COLO668 (cell line): ENCODE results near the gene KLF7.

Source experiments
- DNase-seq: peaks from one replicate; lab custom pipeline; 2025; ENCODE audit not compliant: unreplicated experiment; lab: John Stamatoyannopoulos, UW

Gene KLF7

DNA sequence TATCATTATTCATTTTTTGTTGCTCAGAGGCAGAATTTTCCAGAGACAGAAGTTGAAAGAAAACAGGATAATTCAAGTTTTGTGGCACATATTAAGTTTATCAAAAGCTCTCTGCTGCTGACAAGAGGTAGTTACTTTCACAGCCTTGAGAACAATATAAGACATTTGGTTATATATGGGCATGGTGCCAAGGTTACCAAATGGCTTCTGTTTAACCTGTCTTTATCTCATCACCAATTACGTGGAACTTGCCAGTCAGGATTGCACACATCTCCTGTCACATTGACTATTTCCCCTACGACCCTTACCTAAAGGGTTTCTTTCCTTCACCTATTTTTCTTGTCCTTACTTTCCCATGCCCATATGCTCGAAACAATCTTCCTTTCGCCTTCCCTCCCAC lies 35.9 kb downstream of the KLF7 start:
- no peak for DNase-seq

DNA sequence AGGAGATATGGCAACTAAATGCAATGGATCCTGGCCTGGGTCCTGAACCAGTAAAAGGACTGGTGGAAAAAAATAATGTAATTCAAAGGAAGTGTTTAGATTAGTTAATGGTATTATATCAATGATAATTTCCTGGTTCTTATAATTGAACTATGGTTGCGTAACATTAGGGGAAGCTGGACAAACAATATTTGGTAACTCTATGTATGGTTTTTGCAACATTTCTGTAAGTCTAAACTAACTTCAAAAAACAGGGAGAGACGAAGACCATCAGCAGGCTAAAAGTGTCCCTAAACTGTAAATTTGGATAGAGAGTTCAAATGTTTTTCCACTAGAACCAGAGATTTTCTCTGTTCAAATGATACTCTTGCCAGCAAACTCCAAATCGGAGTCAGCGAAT lies 36.9 kb downstream of the KLF7 start:
- DNase-seq, result no peak

DNA sequence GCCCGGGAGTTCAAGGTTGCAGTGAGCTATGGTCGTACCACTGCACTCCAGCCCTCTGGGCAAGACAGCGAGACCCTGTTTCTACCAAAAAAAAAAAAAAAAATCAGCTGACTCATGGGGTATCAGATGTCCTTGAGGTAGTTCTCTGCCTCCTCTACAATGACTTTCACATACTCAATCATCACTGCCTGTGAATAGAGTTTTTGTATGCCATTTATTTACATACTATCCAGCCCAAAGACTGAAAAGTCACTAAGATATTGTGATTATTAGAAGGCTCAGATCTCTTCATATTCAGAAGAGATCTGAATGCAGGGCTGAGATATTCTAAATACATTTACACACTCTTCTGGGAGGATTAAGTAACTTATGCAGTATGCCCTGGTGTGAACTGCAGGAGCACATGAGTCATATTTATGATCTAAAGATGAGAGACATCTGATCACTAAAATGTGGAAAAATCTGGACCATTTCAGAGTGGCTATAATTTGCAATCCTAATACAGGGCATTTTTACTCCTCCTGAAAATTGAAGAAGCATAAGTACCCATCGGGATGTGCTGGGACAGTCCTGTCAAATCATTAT lies 38.9 kb downstream of the KLF7 start:
- no peak for DNase-seq

DNA sequence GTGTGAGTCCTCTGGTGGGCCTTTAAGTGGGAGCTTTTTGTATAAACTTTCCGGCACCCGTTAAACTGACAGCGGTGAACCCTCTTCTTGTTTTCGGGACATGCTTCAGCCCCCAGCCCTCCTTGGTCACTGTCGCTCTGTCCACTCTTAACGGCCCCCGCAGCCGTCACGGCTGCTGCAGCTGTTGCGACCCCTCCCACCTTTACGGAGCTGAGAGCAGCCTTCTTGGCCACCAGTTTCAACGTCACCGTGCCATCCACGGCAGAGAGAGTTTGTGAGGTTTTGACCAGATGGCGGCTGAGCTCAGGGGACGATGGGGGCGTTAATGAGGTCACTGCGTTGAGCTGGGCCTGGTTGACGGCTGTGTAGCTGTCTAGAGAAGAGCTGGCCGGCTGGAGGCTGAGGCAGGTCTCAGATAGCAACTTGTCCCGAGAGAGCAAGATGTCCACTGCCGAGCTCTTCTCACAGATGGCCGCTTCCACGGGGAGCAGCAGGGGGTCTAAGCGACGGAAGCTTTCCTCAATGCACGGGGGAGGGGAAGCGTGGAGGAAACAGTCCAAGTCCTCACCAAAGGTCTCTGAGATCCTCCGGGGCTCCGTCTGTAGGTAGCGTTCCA lies 41.9 kb downstream of the KLF7 start:
- DNase-seq, result no peak

DNA sequence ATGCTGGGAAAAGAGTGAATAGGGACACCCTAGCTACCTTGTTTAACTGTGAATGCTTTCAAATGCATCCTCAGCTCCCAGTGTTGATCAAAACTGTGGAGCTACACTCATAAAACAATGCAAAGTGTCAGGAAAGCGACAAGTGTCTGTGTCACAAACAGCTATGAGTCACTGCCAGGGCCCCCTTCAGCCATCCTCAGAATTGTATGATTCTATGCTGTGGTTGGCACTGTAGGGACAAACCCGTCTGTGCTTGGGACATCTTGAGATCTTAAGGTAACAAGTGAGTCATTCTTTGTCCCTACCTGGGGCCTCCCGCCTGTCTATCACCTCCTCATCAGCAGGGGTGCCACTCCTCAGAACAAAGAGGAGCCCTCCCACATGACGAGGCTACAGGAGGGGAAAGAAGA lies 42.4 kb downstream of the KLF7 start:
- DNase-seq, result no peak

DNA sequence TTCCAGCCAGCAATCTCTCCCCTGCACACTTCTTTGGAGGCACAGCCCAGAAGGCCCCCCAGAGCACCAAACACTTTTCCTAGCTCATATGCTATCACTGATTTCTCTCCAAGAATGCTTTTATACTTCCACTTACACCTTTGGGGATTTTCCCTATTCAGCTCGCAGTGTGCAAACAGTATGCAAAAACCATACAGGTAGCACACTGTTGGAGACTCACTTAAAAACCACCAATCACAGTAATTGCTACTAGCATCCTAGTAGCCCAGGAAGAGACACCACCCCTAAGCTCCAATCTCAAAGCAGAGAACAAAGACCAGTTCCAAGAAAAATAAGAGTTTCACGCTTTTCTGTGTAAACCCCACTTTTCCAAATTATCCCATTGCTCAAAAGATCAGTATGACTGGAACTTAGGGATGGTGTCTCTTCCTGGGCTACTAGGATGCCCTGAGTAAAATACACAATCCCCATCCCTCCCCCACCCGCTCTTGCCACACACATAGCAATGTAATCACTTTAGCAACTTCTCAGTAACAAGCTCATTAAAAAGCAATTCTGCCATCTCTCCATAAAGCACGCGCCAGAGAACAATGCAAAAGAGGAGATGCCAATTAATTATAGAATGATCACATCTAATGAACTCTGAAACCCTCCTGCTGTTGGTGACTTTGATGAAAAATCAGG lies 43.0 kb downstream of the KLF7 start:
- DNase-seq, result no peak

DNA sequence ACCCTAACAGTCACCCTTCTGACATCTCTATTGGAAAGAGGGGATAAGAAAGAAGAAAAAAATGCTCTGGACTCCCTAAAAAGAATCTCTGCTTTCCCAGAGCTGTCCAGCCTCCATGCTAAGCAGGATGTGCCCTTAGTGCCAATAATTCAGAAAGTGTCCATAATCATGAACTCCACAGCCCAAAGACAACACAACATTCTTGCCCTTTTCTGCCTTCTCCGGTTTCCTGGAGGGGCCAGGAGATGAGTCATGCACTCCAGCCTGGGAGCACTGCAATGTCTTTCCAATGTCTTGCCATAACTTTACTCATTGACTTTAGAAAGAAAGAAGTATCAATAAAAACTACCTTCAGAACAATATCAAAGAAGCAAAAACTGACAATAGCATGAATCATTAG lies 44.0 kb downstream of the KLF7 start:
- no peak for DNase-seq

DNA sequence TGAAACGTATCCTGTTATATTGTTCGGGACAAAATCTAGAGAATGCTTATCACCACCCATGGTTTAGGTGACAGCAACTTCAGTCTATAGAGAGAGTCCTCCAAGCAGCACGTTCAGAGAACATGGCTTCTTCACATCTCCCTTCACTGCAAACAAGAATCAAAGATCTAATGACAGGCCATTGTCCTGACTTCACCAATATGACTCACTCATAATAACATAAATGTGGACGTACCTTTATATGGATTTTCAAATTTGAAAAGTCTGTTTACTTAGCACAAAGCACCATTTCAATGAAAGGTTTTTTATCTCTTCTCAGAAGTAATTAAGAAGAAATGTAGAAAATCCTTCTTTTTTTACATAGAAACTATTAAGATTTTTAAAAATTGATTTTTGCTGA lies 46.7 kb downstream of the KLF7 start:
- no peak for DNase-seq

DNA sequence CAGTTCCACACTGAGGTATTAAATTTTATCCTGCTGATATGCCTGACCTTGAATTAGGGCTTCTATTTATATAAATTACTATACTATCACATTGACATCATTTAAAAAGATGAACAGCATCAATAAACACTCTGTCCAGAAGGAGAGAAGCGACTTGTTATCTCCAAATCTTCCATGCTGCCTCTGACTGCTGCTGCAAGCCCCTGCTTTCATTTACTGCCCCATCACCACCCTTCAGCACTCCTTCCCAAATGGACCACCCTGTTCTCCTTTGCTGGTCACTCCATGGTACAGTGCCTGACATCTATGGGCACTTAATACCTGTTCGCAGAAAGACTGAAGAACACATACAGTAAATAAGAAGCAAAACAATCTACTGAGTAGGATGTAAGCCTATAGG lies 48.1 kb downstream of the KLF7 start:
- DNase-seq, result no peak

DNA sequence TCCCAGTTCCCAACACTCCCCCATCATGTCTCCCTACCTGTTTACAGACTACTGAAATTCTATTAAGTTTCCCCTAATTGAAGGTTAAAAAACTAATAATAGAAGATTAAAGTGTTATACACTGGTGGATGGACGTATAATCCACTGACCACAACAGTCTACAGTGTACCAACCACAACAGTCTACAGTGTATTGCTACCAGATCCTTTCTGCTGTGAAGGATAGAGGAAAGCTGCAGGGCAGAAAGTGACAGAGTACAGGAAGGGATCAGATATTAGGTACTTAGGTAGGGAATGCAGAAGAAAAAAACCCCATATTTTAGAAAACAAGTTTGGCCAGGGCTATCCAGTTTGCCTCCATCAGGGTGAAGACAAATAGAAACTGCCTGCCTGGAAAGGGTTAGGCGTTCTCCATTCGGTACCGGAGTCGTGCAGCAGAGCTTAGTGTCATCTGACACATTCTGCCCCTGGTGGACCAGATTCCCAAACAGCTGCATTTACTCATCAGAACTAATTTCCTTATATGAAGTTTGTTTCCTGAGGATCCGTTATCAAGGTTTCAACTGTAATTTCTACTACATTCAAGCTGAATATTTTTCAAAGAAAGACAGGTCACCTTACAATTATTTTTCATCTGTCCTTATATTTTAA lies 49.9 kb downstream of the KLF7 start:
- DNase-seq, result no peak

DNA sequence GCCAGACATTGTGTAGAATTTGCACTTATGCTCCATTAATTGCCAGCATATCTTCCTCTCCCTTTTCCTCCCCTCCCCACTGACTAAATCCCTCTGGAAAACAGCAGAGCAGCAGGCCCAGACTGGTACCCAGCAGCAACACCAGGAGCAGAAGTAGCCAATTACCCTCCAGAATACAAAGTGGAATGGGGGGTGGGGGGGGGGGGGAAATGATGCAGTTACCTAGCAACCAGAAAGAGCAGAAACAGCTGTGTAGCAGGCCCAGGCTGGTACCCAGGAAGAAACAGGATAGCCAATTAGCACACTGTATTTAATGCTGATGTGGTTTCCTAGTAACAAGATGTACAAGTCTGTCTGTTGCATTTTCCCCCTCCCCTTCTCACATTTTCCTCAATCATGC lies 52.3 kb downstream of the KLF7 start:
- no peak for DNase-seq

DNA sequence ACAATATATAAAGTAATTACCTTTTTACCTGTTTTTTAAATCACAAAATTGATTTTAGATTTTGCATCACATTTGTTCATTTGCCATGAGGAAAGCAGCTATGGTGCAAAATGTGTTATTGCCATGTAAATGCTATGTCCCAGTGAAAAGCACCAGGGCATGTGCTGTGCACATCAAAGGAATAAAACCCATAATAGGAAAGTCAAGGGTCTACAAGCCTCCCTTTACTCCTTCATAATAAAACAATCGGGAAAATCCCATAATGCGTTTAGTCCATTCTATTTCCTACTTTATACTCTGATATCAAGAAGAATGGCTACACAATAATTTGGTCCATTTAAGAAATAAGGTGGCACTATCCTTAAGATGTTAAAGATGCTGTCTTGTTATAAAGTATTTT lies 53.0 kb downstream of the KLF7 start:
- DNase-seq, result no peak

DNA sequence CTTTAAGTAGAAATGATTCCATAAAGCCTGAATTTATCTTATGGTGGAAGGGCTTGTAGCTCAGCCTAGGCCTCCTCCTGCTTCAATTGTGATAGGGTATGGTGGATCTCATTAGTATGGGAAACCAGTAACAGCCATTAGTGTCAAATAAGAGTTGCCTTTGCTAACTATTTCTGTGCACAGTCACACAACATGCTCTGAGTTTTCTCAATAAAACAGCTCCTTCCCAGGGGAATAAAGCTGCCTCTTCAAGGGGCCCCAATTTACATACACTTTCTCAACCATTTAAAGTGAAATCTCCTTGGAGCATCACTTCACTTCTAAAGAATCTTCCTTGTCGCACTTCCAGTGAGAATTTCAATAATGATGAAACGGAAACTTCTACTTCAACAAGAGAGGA lies 53.4 kb downstream of the KLF7 start:
- no peak for DNase-seq

DNA sequence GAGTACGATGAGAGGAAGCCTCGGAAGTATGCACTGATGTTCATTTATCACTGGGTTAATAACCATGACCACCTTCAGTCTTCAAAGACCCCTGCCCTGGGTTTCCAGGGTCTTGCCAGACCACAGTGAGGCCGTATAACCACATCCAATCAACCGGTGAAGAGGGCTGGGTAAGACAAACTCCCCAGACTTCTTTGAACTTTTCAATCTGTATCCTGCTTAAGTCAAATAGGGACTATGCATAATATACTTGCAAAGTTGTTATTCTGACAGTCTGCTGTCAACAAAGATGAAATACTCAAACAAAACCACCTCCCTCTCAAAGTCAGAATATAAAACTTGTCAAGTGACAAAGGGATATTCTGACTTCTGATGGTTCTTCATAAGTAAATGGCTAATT lies 54.0 kb downstream of the KLF7 start:
- DNase-seq, result no peak

DNA sequence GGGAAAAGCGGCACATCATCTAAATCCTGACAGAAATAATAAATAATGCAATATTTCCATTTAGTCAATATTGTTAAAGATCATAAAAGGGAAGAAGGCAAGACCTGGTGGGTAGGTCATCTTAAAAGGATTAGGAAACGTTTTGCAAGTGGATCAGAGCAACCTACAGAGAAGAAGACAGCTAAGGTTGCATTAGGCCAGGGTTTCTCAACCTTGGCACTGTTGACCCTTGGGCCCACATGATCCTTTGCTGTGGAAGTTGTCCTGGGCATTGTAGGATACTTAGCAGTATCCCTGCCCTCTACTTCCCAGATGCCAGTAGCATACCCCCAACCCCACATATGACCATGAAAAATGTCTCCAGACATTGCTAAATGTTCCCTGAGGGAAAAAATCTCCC lies 55.0 kb downstream of the KLF7 start:
- no peak for DNase-seq

DNA sequence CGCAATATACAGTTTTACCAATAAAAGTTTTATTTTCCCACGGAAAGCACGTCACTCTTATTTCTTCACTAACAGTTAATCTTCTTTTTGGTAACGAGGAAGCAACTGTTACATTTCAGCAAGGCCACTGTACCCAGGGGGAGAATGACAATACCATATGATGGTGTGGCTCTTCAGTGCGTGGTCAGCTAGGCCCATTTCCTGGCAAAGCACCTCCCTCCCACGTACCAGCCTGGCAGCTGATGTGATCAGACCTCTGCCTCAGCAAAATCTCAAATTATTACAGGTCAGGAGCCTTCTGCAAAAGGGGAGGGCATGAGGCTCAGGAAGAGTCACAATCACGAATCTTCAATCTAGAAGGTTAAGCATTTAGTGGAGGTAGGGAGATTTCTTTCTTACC lies 55.4 kb downstream of the KLF7 start:
- no peak for DNase-seq

DNA sequence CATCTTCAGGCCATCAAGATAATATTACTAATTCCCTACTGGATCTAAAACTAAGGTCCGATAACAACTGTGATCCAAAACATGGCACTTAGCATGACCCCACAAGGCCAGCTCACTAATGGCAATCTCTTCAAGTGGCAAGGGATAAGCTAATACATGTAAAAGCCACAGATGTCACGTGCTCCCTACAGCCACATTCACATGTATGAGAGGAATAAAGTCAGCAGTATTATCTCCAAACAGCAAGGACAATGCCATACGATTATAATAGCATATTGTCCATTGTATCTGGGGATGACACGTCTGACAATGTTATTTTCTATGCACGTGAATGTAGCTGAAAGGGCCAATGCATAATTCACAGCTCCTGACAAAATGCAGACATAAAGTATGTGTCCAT lies 56.0 kb downstream of the KLF7 start:
- DNase-seq, result no peak

DNA sequence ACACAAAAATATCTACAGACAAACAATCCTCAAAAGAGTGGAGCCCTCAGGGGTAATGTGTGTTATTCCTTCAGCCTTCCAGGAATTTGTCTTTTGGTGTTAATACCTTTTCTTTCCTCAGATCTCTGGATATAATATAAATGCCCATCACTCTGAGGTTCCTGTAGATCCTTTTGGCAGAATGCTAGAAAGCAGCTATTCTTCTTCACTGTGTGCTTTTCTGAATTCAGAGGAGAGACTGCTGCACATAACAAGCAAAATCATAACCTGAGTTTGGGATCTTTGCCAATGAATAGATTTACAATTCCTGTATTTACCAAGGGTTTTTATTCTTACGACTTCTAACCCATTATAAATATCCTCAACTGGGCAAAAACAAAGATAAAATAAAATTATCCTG lies 57.3 kb downstream of the KLF7 start:
- DNase-seq, result no peak

DNA sequence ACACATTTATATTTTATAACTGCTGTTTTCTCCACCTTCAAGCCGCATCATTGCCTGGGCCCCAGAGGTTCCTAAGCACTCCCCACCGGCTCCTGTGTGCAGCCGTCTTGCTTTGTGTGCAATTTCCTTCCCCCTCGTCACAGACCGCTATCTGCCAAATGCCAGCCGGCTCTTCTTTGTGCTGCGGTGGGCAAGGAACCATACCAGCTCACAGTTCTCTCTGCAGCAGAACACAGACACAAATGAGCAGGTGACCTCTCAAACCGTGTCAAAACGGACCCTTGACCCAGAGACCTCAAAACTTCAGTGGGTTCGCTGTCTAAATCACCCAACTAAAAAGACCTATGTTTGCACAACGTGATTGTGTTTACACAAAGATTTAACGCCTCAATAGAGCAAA lies 58.2 kb downstream of the KLF7 start:
- DNase-seq, result no peak

DNA sequence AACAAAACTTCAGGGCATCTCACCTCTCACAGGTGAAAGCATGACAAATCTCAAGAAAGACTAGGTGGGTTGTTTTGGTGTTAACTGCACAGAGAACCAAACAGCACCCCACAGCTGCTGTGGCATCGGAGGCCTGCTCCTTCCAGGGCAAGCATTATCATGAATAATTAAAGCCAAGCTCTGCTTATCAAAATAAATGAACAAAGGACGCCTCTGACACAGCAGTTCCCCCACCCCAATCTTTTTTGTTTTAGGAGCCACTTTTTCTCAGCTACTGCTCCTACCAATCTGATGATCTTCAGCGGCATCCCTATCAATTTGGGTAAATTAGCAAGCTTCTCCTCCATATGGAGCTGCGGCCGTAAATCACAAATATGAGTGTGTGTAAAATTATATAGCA lies 58.6 kb downstream of the KLF7 start:
- no peak for DNase-seq

DNA sequence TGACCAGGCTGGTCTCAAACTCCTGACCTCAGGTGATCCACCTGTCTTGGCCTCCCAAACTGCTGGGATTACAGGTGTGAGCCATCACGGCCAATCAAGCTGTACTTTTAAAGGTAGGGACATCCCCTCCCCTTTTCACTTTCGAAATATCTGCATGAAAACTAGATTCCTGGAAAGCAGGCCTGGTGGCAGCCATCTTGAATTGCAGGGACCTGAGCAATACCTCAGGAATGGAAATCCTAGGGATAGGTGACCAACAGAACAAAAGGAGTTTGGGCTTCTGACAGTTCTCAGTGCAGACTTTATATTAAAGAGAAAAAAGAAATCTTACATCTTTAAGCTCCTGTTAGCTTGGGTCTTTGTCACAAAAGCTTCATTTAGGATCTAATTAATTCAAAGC lies 62.6 kb downstream of the KLF7 start:
- DNase-seq, result no peak

DNA sequence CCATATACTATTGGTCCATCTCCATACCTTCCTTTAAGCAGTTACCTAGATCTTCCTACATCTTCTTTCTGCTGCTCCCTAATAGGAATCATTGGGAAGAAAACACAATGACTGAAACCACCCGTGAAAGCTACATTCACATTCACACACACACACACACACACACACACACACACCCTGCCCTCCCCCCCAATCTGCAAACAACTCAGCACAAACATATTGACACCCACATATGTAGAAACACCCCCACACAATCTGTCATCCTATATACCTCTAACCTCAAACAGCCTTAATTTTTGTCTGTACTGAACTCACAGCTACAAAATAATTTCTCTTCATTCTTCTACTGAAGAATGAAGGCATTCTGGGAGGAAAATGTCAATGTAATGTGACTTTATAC lies 63.8 kb downstream of the KLF7 start:
- DNase-seq, result no peak
